Parathyroid adenoma (tissue), 2 donors: ENCODE data around the gene ANTKMT.

ENCODE experiments used
- H2AFZ ChIP-seq: fragments of 300-600 bp; sonication (generic); one replicate; pipeline ENCODE4 v1.7.0; 2017; ENCODE audit warnings: antibody characterized with exemption, mild to moderate bottlenecking
- H3K27ac ChIP-seq: fragments of 300-600 bp; sonication (generic); one replicate; pipeline ENCODE4 v1.7.0; 2017
- H3K27me3 ChIP-seq: fragments of 300-600 bp; sonication (generic); one replicate; pipeline ENCODE4 v1.7.0; 2017; ENCODE audit warnings: low read length; ENCODE audit not compliant: control insufficient read depth, insufficient read depth
- H3K36me3 ChIP-seq: fragments of 300-600 bp; sonication (generic); one replicate; pipeline ENCODE4 v1.7.0; 2017; ENCODE audit warnings: low read length; ENCODE audit not compliant: control insufficient read depth, insufficient read depth
- H3K4me1 ChIP-seq: fragments of 300-600 bp; sonication (generic); one replicate; pipeline ENCODE4 v1.7.0; 2017; ENCODE audit warnings: control low read depth
- H3K4me2 ChIP-seq: fragments of 300-600 bp; sonication (generic); one replicate; pipeline ENCODE4 v1.7.0; 2017; ENCODE audit warnings: low read length
- H3K4me3 ChIP-seq: fragments of 300-600 bp; sonication (generic); one replicate; pipeline ENCODE4 v1.7.0; 2017; ENCODE audit warnings: low read depth, low read length
- H3K79me2 ChIP-seq: fragments of 300-600 bp; sonication (generic); one replicate; pipeline ENCODE4 v1.7.0; 2017; ENCODE audit warnings: control low read depth
- H3K9ac ChIP-seq: fragments of 300-600 bp; sonication (generic); one replicate; pipeline ENCODE4 v1.7.0; 2017; ENCODE audit warnings: mild to moderate bottlenecking
- H3K9me3 ChIP-seq: fragments of 300-600 bp; sonication (generic); one replicate; pipeline ENCODE4 v1.7.0; 2017; ENCODE audit warnings: low read length; ENCODE audit not compliant: control insufficient read depth
- TF ChIP-seq, protein P1 (sequence below): fragments of 300-600 bp; sonication (generic); IDR thresholded peaks from one replicate; pipeline ENCODE4 v1.7.0; 2017; ENCODE audit warnings: antibody characterized with exemption, mild to moderate bottlenecking
- donor health status: primary hyperparathyroidism.

The ANTKMT gene

DNA sequence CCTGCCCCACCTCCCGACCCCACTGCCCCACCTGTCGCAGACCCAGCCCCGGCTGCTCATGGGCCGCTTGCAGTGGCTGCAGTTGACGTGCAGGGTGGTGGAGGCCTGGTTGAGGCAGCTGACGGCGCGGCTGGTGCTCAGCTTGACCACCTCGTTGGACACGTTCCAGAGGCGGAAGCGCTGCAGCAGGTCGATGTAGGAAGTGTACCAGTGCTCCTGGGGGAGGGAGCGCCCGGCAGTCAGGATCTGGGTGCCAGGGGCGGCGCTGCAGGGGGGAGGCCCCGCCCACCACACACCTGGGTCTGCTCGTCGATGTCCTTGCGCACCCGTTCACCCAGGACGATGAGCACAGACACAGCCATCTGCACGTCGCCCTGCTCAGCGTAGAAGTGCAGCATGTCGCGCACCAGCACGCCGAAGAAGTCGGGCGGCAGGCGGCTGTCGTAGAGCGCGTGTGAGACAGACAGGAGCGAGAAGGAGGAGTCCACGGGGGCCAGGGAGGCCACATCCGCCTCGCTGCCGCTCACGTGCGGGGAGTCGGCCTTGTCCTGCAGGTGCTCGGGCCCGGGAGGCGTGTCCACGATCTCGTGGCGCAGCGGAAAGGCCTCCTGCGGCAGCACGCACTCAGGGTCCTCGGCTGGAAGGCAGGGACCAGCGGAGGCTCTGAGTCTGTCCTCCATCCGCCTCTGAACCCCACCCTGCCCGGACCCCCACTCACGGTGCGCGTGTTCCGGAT, 35.8 kb upstream of the ANTKMT start:
- no peak overlapping the region for H3K4me3 ChIP-seq
- H3K9me3 ChIP-seq: no peaks in the 10 kb centered on the region
- H3K27ac ChIP-seq: no peak overlapping the region
- no peaks in the 10 kb centered on the region for H3K36me3 ChIP-seq
- H3K4me1 ChIP-seq: peaks cover 18% of the 10 kb centered on the region
- no peaks in the 10 kb centered on the region for H3K27me3 ChIP-seq
- H2AFZ ChIP-seq: no peak overlapping the region
- no peak overlapping the region for H3K4me2 ChIP-seq
- no peak overlapping the region for H3K9ac ChIP-seq
- TF ChIP-seq, protein P1, sequence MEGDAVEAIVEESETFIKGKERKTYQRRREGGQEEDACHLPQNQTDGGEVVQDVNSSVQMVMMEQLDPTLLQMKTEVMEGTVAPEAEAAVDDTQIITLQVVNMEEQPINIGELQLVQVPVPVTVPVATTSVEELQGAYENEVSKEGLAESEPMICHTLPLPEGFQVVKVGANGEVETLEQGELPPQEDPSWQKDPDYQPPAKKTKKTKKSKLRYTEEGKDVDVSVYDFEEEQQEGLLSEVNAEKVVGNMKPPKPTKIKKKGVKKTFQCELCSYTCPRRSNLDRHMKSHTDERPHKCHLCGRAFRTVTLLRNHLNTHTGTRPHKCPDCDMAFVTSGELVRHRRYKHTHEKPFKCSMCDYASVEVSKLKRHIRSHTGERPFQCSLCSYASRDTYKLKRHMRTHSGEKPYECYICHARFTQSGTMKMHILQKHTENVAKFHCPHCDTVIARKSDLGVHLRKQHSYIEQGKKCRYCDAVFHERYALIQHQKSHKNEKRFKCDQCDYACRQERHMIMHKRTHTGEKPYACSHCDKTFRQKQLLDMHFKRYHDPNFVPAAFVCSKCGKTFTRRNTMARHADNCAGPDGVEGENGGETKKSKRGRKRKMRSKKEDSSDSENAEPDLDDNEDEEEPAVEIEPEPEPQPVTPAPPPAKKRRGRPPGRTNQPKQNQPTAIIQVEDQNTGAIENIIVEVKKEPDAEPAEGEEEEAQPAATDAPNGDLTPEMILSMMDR: no peak
- peaks cover 11% of the 10 kb centered on the region for H3K79me2 ChIP-seq

DNA sequence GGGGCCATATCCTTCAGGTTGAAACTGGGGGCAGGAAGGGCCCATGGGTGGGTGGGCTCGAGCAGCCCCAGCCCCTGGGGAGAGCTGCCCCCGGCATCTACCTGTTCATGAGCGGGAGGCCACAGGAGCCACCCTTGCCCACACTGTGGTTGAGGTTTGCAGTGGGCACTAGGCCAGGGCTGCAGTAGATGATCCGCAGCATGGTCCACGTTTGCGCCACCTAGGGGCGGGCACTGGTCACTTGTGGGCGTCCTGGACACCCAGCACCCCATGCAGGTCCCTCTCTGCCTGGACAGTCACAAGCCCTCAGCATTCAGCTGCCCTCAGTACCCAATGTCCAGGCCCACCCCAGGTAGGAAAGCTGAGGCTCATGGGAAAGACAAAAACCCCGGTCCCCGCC, 35.0 kb upstream of the ANTKMT start:
- Histone ChIP-seq H3K4me2 (no peak overlapping the region), H3K27me3 (no peaks in the 10 kb centered on the region), H3K4me3 (no peak overlapping the region), H3K4me1 (peaks cover 22% of the 10 kb centered on the region), H3K9ac (no peak overlapping the region), H3K79me2 (peaks cover 11% of the 10 kb centered on the region), H3K27ac (no peak overlapping the region), H2AFZ (no peak overlapping the region), H3K36me3 (no peaks in the 10 kb centered on the region), H3K9me3 (no peaks in the 10 kb centered on the region)
- TF ChIP-seq, protein P1: peak; percentile 27

DNA sequence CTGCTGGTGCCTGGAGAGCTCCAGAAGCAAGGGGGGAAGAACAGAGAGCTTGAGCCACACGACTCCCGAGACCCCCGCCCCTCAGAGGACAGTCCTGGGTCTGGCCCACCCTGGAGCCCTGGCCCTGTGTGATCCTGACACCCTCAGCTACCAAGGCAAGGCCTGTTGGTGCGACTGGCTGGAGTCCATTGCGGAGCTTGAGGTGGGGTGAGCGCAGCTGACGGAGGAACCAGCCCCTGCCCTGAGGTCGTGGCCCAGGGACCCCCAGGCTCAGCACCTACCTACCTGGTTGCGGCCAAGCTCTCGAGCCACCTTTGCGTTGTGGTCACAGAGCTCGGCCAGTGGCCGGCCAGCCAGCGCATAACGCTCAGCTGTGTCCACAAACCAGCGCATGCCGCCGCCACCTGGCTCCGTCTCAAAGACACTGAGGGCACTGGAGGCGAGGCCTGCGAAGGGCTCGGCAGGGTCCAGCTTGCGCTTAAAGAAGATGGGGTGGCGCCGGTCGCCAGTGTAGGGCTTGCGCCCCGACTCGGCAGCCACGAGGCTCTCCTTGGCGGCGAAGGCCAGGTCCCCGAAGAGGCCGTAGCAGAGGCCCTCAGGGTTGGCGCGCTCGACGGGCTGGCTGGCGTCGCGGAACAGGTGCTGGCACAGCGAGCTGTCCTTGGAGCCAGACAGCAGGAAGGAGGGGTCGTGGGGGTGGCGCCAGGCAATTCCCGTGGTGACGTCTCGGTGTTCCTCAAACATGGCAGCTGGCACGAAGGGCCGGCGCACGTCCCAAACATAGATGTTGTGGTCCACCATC, 34.3 kb upstream of the ANTKMT start:
- Histone ChIP-seq H3K27me3 (no peaks in the 10 kb centered on the region), H3K4me3 (no peak overlapping the region), H3K4me1 (peaks cover 16% of the 10 kb centered on the region), H3K9ac (no peak overlapping the region), H3K9me3 (no peaks in the 10 kb centered on the region), H3K79me2 (peaks cover 8% of the 10 kb centered on the region), H3K27ac (no peak overlapping the region), H3K36me3 (no peaks in the 10 kb centered on the region), H2AFZ (no peak overlapping the region), H3K4me2 (no peak overlapping the region)
- TF ChIP-seq, protein P1: no peak

GRCh38 chr16:687499-687898, 33.4 kb upstream of the ANTKMT start:
- H3K4me2 ChIP-seq: no peak overlapping the region
- no peak overlapping the region for H3K27ac ChIP-seq
- TF ChIP-seq, protein P1: no peak
- H2AFZ ChIP-seq: no peak overlapping the region
- no peak overlapping the region for H3K4me3 ChIP-seq
- no peak overlapping the region for H3K9ac ChIP-seq
- no peaks in the 10 kb centered on the region for H3K27me3 ChIP-seq
- H3K36me3 ChIP-seq: no peaks in the 10 kb centered on the region
- H3K79me2 ChIP-seq: peaks cover 8% of the 10 kb centered on the region
- no peaks in the 10 kb centered on the region for H3K9me3 ChIP-seq
- peaks cover 20% of the 10 kb centered on the region for H3K4me1 ChIP-seq
